Activated naive CD4-positive, alpha-beta T cell treated with anti-CD3 and anti-CD28 coated beads for 36 hours (primary cell): Measurements from ENCODE around the gene OXNAD1. TPM values are rescaled to one million over a fixed set of nuclear protein-coding genes. Genes with fewer than 3 reads are reported as not detected.

Experiments used
- CTCF ChIA-PET: fragments of 350-600 bp; sonication (Branson Sonifier 250); formaldehyde crosslinking; loops from one replicate; lab custom pipeline; 2021; ENCODE audit warnings: antibody characterized with exemption; lab: Charles Lee
- DNase-seq: peaks from one replicate; pipeline ENCODE4 v3.0.0-alpha.2; 2020
- H3K27ac Mint-ChIP-seq: one replicate; pipeline ENCODE4 v1.8.0; 2021; ENCODE audit warnings: mild to moderate bottlenecking, mixed read lengths
- H3K27me3 Mint-ChIP-seq: one replicate; pipeline ENCODE4 v1.8.0; 2021; ENCODE audit warnings: low read depth, mixed read lengths
- H3K36me3 Mint-ChIP-seq: one replicate; pipeline ENCODE4 v1.8.0; 2021; ENCODE audit warnings: low read depth, mixed read lengths
- H3K4me1 Mint-ChIP-seq: one replicate; pipeline ENCODE4 v1.8.0; 2021; ENCODE audit warnings: low read depth, mixed read lengths
- H3K4me3 Mint-ChIP-seq: one replicate; pipeline ENCODE4 v1.8.0; 2021; ENCODE audit warnings: mild to moderate bottlenecking, moderate library complexity, mixed read lengths
- H3K9me3 Mint-ChIP-seq: one replicate; pipeline ENCODE4 v1.8.0; 2021; ENCODE audit warnings: mixed read lengths
- intact Hi-C: fragments of 100-400 bp; cut with micrococcal nuclease; formaldehyde crosslinking; loops from one replicate; pipeline ENCODE4 v1.15.1; 2023
- total RNA-seq, 2 experiments: library from RNA; stranded (reverse); gene quantifications; one replicate each; pipeline ENCODE4 v1.2.3, GENCODE V29; 2021

Gene OXNAD1
- total RNA-seq, 2 experiments from 2014 or later, result 32.4 to 34.2 TPM

DNA sequence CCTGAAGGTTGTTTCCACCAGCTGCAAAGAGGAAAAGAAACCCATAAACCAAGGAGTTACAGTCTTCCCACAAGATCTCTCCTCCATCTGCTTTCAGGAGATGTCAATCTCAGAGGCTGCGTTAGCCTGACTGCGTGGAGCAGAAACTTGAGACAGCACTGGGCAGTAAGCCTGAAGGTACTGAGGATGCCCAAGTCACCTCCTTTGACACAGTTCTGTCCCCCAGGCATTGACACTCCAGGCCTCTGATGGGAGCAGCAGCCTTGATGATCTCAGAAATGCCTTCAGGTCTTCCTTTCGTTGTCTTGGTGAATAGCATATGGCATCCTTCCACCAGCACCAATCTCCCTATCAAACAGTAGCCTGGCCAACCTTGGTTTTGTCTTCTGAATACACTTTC, 89.3 kb downstream of the OXNAD1 start:
- H3K9me3 Mint-ChIP-seq, result no peaks in the 10 kb centered on the region
- H3K27ac Mint-ChIP-seq, result peak overlapping the region; percentile 9
- CTCF ChIA-PET, result interaction anchor here (0.7 kb wide), 1 partner anchor 10 kb away, joined by 3 read pairs; no protein-coding TSS in a partner anchor
- no peak for DNase-seq
- H3K27me3 Mint-ChIP-seq, result no peaks in the 10 kb centered on the region
- peaks cover 33% of the 10 kb centered on the region for H3K4me1 Mint-ChIP-seq
- H3K4me3 Mint-ChIP-seq, result no peak overlapping the region
- peaks cover 47% of the 10 kb centered on the region for H3K36me3 Mint-ChIP-seq
- intact Hi-C loops, result no loop called here

Other genes with a start within 250 kb of the OXNAD1 start
- gene GALNT15, start 90.5 kb upstream of the OXNAD1 start, total RNA-seq, result not detected
- gene DPH3, start 269 bp upstream of the OXNAD1 start, total RNA-seq, result 10 to 100 TPM; 16.1 to 17.0 TPM
- gene RFTN1, start 248.5 kb downstream of the OXNAD1 start, total RNA-seq, result 100 to 1,000 TPM in 1 of 2 experiments, 10 to 100 TPM in 1; 95.9 to 109 TPM